ENCODE results near the gene SOX9.

SOX9 gene

GRCh38 chr17:72145962-72146361 lies 25.1 kb downstream of the SOX9 start:
- DNase-seq (ENCODE audit: insufficient read length, low spot score) = peak; percentile 29
- no peak for TF ChIP-seq POLR2A (IDR thresholded peaks at IDR 0.05; ENCODE audit: low read depth, low read length)
- peak; percentile 15 for FAIRE-seq

- no peak for FAIRE-seq
- no peak for DNase-seq (ENCODE audit: insufficient read length, low spot score)
- TF ChIP-seq POLR2A (IDR thresholded peaks at IDR 0.05; ENCODE audit: low read depth, low read length) = no peak
These were observed 25.6 kb downstream of the SOX9 start for GRCh38 chr17:72146371-72146770.

- no peak for FAIRE-seq
- TF ChIP-seq POLR2A (IDR thresholded peaks at IDR 0.05; ENCODE audit: low read depth, low read length) = no peak
- no peak for DNase-seq (ENCODE audit: insufficient read length, low spot score)
These were observed 30.0 kb downstream of the SOX9 start for GRCh38 chr17:72150632-72151460.

- no peak for TF ChIP-seq POLR2A (IDR thresholded peaks at IDR 0.05; ENCODE audit: low read depth, low read length)
- FAIRE-seq (peak; percentile 86), DNase-seq (ENCODE audit: insufficient read length, low spot score) (peak; percentile 89)
These were observed 31.0 kb downstream of the SOX9 start for GRCh38 chr17:72151565-72152386.

GRCh38 chr17:72152387-72152929 lies 31.6 kb downstream of the SOX9 start:
- FAIRE-seq (no peak), DNase-seq (ENCODE audit: insufficient read length, low spot score) (no peak)
- TF ChIP-seq POLR2A (IDR thresholded peaks at IDR 0.05; ENCODE audit: low read depth, low read length) = no peak

GRCh38 chr17:72158895-72159885 lies 38.4 kb downstream of the SOX9 start:
- FAIRE-seq = no peak
- TF ChIP-seq POLR2A (IDR thresholded peaks at IDR 0.05; ENCODE audit: low read depth, low read length) = no peak

GRCh38 chr17:72162569-72162968 lies 41.7 kb downstream of the SOX9 start:
- TF ChIP-seq POLR2A (IDR thresholded peaks at IDR 0.05; ENCODE audit: low read depth, low read length) = no peak
- DNase-seq (ENCODE audit: insufficient read length, low spot score) (no peak), FAIRE-seq (no peak)

More at GRCh38 chr17:72158895-72159885, 38.4 kb downstream of the SOX9 start:
- no peak for DNase-seq (ENCODE audit: insufficient read length, low spot score)

GRCh38 chr17:72163474-72163873 lies 42.7 kb downstream of the SOX9 start:
- DNase-seq (ENCODE audit: insufficient read length, low spot score) (no peak), FAIRE-seq (no peak)
- no peak for TF ChIP-seq POLR2A (IDR thresholded peaks at IDR 0.05; ENCODE audit: low read depth, low read length)

GRCh38 chr17:72164158-72164739 lies 43.4 kb downstream of the SOX9 start:
- FAIRE-seq (no peak), DNase-seq (ENCODE audit: insufficient read length, low spot score) (no peak)

GRCh38 chr17:72165192-72165866 lies 44.5 kb downstream of the SOX9 start:
- TF ChIP-seq POLR2A (IDR thresholded peaks at IDR 0.05; ENCODE audit: low read depth, low read length) = no peak
- FAIRE-seq = no peak
- no peak for DNase-seq (ENCODE audit: insufficient read length, low spot score)

More at GRCh38 chr17:72164158-72164739, 43.4 kb downstream of the SOX9 start:
- TF ChIP-seq POLR2A (IDR thresholded peaks at IDR 0.05; ENCODE audit: low read depth, low read length) = no peak

GRCh38 chr17:72165867-72166439 lies 45.1 kb downstream of the SOX9 start:
- no peak for DNase-seq (ENCODE audit: insufficient read length, low spot score)
- no peak for FAIRE-seq
- TF ChIP-seq POLR2A (IDR thresholded peaks at IDR 0.05; ENCODE audit: low read depth, low read length) = no peak

- no peak for TF ChIP-seq POLR2A (IDR thresholded peaks at IDR 0.05; ENCODE audit: low read depth, low read length)
- FAIRE-seq (no peak), DNase-seq (ENCODE audit: insufficient read length, low spot score) (no peak)
These were observed 46.8 kb downstream of the SOX9 start for GRCh38 chr17:72167593-72167992.
